ENCODE results near the gene FNDC10.
"Not testable (repeated sequence)": the region's sequence is repeated elsewhere in the genome, so short reads cannot be mapped to it uniquely, and the experiment has no call there.

The FNDC10 gene

DNA sequence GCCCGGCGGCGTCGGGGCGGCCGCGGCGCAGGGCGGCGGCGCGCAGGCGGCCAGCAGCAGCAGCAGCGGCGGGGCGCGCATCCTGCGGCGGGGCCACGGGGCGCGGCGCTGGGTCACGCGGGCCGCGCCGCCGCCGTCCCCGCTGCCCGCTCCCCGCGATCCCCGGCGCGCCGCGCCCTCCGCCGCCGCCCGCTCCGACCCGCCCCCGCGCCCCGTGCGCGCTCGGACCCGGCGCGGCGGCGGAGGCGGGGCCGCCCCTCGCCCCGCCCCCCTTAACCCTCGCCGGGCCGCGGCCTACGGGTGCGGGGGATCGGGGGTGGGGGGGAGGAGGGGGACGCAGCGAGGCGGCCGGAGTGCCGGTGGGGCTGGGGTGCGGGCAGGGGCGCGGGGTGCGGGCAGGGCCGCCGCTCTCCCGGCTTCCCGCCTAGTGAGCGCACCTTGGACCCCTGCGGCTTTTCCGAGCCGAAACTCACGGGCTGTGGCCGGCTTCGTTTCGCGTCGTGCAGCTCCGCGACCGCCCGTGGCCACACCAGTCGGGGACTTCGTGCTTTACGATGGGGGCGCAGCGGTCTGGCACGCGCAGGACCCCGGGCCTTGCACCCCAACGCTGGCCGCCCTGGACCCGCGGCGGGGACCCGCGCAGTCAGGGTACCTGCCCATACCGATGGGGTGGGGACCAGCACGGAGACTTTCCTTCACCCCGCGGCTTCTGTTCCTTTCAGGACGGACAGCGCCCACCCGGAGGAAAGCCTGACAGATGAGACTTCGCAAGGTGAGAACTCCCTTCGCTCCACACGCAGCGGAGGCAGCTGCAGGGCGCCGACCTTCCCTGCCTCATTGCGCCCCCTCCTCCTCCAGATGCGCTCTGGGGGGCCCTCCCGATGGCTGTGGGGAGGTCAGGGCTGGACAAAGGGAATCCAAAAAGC, at the start of gene FNDC10:
TSS of gene FNDC10 (minus strand) at position 201 of the 926 bp plus-strand sequence. CDS start at position 81, 120 bp downstream.
- DNase-seq (ENCODE audit: low read depth, low spot score), result no peak
- TF ChIP-seq ZNF274 (IDR thresholded peaks at IDR 0.05; ENCODE audit: low read depth, low read length) (no peak), YY1 (IDR thresholded peaks at IDR 0.05; ENCODE audit: insufficient read depth, insufficient read length) (no peak), SUZ12 (IDR thresholded peaks at IDR 0.05; ENCODE audit: extremely low read depth, insufficient read depth, insufficient read length) (no peak)
- H3K9me3 ChIP-seq (ENCODE audit: insufficient read depth, low read length), result no peaks in the 10 kb centered on the region
- H3K4me3 ChIP-seq (ENCODE audit: insufficient read length, low read depth), result peak within 1 kb of the TSS; percentile 45
- no peaks in the 10 kb centered on the region for H3K36me3 ChIP-seq (ENCODE audit: insufficient read depth, insufficient read length, low read length)
- H3K27me3 ChIP-seq (ENCODE audit: insufficient read depth, insufficient read length), result peaks cover 23% of the 10 kb centered on the region
- peaks cover 26% of the 10 kb centered on the region for H3K4me1 ChIP-seq (ENCODE audit: insufficient read depth, insufficient read length)
- H3K9ac ChIP-seq (ENCODE audit: insufficient read length, low read depth), result peak within 1 kb of the TSS; percentile 79

DNA sequence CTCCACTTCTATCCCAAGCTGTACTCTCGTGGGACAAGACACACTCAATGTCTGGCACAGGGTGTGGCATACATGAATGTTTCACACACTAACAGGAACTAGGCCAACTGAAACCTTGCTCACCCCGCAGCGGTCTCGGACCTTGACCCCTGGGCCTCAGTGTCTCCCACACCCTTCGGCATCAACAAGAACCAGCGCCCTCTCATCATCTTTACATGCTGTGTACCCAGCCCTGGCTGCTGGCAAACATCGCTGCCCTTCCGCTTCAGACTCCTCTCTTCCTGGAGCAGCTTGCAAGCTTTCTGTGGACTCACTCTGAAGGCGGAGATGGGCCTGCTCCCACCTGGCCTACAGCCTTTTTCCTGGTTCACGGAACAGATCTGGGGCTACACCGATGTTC, 48.3 kb upstream of the FNDC10 start:
- H3K9me3 ChIP-seq (ENCODE audit: insufficient read depth, low read length); DNase-seq (ENCODE audit: low read depth, low spot score); H3K27me3 ChIP-seq (ENCODE audit: insufficient read depth, insufficient read length); H3K4me3 ChIP-seq (ENCODE audit: insufficient read length, low read depth); H3K4me1 ChIP-seq (ENCODE audit: insufficient read depth, insufficient read length); H3K9ac ChIP-seq (ENCODE audit: insufficient read length, low read depth): not testable (repeated sequence)
- peaks cover 48% of the 10 kb centered on the region for H3K36me3 ChIP-seq (ENCODE audit: insufficient read depth, insufficient read length, low read length)

DNA sequence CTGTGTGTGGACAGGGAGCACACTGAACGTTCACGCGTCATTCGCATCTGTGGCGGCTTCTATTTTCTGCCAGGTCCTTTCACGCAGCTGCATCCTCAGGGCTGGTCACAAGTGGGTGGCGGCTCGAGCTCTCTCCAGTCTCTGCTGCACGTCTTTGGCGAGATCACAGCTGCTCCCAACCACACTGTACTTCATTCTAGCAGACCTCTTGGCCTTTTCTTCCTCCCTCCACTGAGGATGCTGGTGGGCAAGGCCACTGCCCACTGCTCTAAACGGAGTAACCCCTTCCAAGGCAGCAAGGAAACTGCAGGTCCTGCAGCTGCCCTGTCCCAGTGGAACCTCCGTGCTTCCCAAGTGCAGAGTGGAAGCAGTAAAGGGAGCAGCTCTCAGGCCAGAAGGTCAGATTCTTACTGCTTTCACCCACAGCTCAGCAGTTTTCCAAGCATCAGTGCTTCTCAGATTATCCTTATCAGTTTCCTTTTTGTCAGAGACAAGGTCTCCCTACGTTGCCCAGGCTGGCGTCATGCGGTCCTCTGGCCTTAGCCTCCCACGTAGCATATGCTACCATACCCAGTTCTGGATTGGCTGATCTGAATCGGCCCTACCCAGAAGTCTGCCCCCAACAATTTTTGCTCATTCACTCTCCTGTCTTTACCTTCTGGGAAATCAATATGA, 47.8 kb upstream of the FNDC10 start:
- peaks cover 47% of the 10 kb centered on the region for H3K36me3 ChIP-seq (ENCODE audit: insufficient read depth, insufficient read length, low read length)

DNA sequence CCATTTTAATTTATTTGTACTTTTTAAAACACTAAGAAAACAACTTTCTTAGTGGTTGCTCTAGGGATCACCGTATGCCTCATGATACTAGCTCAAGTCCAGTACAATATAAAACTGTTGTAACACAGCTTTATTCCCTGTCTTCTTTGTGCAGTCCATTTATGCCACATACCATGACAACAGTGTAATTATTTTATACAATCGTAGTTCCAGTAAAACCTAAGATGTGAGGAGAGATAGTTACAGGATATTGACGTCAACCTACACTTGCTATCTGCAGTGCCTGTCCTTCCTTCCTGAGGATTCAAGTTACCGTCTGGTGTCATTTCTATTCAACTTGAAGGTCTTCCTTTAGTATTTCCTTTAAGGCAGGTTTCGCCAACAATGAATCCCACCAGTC, 46.4 kb upstream of the FNDC10 start:
- DNase-seq (ENCODE audit: low read depth, low spot score), result not testable (repeated sequence)

More for the DNA sequence above, 47.8 kb upstream of the FNDC10 start:
- H3K4me1 ChIP-seq (ENCODE audit: insufficient read depth, insufficient read length); H3K4me3 ChIP-seq (ENCODE audit: insufficient read length, low read depth); DNase-seq (ENCODE audit: low read depth, low spot score); H3K27me3 ChIP-seq (ENCODE audit: insufficient read depth, insufficient read length); H3K9me3 ChIP-seq (ENCODE audit: insufficient read depth, low read length); H3K9ac ChIP-seq (ENCODE audit: insufficient read length, low read depth): not testable (repeated sequence)

DNA sequence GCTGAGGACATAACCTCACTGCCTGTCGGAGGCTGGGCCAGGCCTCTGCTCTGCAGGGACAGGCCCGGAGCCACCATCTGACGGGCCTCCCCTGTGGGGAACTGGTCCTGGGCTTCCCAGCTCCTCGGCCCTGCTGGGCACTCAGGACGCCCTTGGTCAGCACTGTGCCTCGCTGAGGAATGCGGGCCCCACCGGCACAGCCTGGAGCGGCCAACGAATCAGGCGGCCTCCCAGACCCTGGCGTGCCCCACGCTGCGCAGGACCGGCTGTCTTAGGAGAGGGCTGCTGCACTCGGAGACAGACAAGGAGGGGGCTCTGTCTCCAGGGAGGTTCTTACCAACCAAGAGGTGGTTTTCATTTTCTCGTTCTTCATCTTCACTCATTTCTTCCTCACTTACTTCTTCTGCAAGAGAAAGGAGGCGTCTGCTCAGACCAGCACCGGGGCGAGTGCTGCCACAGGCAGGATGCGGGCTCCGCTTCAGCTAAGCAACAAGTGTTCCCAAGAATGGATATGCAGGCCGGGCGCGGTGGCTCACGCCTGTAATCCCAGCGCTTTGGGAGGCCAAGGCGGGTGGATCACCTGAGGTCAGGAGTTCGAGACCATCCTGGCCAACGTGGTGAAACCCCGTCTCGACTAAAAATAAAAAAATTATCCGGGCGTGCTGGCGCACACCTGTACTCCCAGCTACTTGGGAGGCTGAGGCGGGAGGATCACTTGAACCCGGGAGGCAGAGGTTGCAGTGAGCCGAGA, 41.0 kb upstream of the FNDC10 start:
- H3K27me3 ChIP-seq (ENCODE audit: insufficient read depth, insufficient read length); H3K4me3 ChIP-seq (ENCODE audit: insufficient read length, low read depth): not testable (repeated sequence)

More for the DNA sequence above, 46.4 kb upstream of the FNDC10 start:
- not testable (repeated sequence) for H3K4me1 ChIP-seq (ENCODE audit: insufficient read depth, insufficient read length); H3K9me3 ChIP-seq (ENCODE audit: insufficient read depth, low read length); H3K4me3 ChIP-seq (ENCODE audit: insufficient read length, low read depth); H3K27me3 ChIP-seq (ENCODE audit: insufficient read depth, insufficient read length); H3K9ac ChIP-seq (ENCODE audit: insufficient read length, low read depth)
- H3K36me3 ChIP-seq (ENCODE audit: insufficient read depth, insufficient read length, low read length), result peaks cover 34% of the 10 kb centered on the region

DNA sequence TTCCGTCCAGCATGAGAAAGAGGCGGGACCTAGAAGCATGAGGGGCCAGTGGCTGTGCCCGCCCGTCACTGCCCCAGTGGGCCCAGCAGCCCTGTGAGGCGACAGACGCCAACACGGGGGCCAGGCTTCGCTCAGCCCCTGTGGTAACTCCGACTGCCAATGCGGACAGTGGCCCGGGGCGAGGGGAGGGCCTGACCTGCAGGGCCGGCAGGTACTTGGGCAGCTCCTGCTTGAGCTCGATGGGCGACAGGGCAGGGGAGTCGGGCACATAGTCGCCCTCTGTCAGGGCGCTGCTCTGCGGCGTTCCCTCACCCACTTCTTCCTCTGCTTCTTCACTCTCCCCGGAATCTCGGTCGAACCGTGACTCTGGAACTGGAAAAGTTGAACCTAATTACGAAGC, 40.1 kb upstream of the FNDC10 start:
- H3K27me3 ChIP-seq (ENCODE audit: insufficient read depth, insufficient read length); H3K4me3 ChIP-seq (ENCODE audit: insufficient read length, low read depth); DNase-seq (ENCODE audit: low read depth, low spot score); H3K9me3 ChIP-seq (ENCODE audit: insufficient read depth, low read length); H3K4me1 ChIP-seq (ENCODE audit: insufficient read depth, insufficient read length); H3K9ac ChIP-seq (ENCODE audit: insufficient read length, low read depth): not testable (repeated sequence)
- H3K36me3 ChIP-seq (ENCODE audit: insufficient read depth, insufficient read length, low read length), result peaks cover 13% of the 10 kb centered on the region

More for the DNA sequence above, 41.0 kb upstream of the FNDC10 start:
- H3K9ac ChIP-seq (ENCODE audit: insufficient read length, low read depth); H3K9me3 ChIP-seq (ENCODE audit: insufficient read depth, low read length); DNase-seq (ENCODE audit: low read depth, low spot score); H3K4me1 ChIP-seq (ENCODE audit: insufficient read depth, insufficient read length): not testable (repeated sequence)
- peaks cover 13% of the 10 kb centered on the region for H3K36me3 ChIP-seq (ENCODE audit: insufficient read depth, insufficient read length, low read length)

DNA sequence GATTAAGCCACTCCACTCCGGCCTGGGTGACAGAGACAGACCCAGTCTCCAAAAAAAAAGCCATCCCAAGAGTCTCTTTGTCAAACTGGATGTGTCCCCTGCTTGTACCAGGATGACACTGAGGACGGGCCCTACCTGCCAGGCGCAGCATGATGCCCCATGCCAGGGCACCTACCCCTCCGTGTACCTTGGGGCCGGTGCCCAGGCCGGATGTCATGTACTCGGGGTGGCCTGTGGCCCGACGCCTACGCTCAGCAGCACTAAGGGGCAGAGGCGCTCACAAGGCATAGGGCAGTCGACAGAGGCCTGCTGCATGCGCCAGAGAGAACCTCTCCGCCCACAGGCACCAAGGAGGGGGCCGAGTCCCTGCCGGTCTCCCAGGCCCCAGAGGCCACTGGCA, 39.4 kb upstream of the FNDC10 start:
- H3K4me3 ChIP-seq (ENCODE audit: insufficient read length, low read depth); H3K9me3 ChIP-seq (ENCODE audit: insufficient read depth, low read length); DNase-seq (ENCODE audit: low read depth, low spot score); H3K4me1 ChIP-seq (ENCODE audit: insufficient read depth, insufficient read length); H3K9ac ChIP-seq (ENCODE audit: insufficient read length, low read depth); H3K27me3 ChIP-seq (ENCODE audit: insufficient read depth, insufficient read length): not testable (repeated sequence)
- H3K36me3 ChIP-seq (ENCODE audit: insufficient read depth, insufficient read length, low read length), result peaks cover 13% of the 10 kb centered on the region

DNA sequence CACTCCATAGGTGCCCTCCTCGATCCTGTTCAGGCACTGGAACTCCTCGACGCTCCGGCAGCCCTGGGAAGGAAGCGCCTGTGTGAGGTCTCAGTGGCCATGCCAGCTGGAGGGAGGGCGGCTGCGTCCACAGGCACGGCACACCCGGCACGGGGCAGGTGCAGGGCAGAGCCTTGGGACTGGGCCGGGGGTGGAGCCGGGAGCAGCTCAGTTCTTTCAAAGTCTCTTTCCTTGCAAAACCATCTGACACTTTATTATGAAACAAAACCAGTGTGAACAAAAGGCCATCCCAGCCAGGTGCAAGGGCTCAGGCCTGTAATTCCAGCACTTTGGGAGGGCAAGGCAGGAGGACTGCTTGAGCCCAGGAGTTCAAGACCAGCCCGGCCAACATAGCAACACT, 38.6 kb upstream of the FNDC10 start:
- peaks cover 13% of the 10 kb centered on the region for H3K36me3 ChIP-seq (ENCODE audit: insufficient read depth, insufficient read length, low read length)
- not testable (repeated sequence) for H3K4me1 ChIP-seq (ENCODE audit: insufficient read depth, insufficient read length); H3K9ac ChIP-seq (ENCODE audit: insufficient read length, low read depth); DNase-seq (ENCODE audit: low read depth, low spot score); H3K27me3 ChIP-seq (ENCODE audit: insufficient read depth, insufficient read length); H3K9me3 ChIP-seq (ENCODE audit: insufficient read depth, low read length); H3K4me3 ChIP-seq (ENCODE audit: insufficient read length, low read depth)

DNA sequence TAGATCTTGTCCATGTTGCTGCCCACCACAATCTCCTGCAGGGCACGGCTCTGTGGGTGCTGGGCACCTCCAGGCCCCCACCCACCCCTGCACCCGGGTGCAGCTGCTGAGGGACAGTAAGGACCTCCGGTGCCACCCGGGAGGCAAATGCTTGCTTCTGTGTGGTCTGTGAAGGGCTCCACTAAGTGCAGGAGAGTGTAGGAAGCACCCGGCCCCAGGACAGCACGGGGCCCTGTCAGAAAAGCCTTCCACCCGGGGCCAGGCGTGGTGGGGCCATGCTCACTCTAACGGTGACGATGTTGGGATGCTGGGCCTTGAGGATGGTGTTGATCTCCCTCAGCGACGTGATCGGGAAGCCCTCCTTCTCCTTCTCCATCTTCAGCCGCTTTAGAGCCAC, 37.5 kb upstream of the FNDC10 start:
- not testable (repeated sequence) for H3K4me1 ChIP-seq (ENCODE audit: insufficient read depth, insufficient read length); H3K9ac ChIP-seq (ENCODE audit: insufficient read length, low read depth); H3K27me3 ChIP-seq (ENCODE audit: insufficient read depth, insufficient read length); DNase-seq (ENCODE audit: low read depth, low spot score); H3K4me3 ChIP-seq (ENCODE audit: insufficient read length, low read depth); H3K9me3 ChIP-seq (ENCODE audit: insufficient read depth, low read length)
- H3K36me3 ChIP-seq (ENCODE audit: insufficient read depth, insufficient read length, low read length), result peaks cover 13% of the 10 kb centered on the region

DNA sequence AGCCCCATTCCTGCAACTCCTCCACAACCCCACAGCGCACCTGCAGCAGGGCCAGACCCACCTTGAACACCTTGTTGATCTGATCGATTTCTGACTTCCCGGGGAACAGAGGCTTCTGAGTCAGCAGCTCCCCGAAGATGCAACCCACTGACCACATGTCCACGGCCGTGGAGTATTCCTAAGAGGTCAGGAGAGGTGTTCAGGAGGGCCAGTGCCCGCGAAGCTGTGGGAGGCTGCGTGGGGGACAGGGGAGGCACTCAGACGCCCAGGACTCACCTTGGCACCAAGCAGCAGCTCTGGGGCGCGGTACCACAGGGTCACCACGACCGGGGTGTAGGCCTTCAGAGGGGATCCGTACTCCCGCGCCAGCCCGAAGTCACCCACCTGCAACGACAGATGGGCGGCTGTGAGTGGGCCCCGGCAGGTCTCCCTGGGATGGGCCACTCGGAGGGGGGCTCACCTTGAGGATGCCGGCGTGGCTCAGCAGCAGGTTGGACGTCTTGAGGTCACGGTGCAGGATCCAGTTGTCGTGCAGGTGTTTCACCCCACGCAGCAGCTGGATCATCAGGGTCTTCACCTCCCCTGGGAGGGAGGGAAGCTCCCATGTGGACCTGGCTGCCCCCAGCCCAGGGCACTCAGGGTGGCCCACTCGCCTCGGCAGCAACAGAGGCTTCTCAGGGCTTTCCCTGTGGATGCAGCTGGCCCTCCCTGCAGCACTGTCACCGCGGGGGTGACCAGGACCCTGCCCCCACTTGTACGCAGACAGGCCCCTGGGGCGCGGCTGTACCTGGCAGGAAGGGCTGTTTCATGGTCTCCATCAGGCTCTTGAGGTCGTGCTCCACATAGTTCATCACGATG, 36.9 kb upstream of the FNDC10 start:
- not testable (repeated sequence) for H3K9me3 ChIP-seq (ENCODE audit: insufficient read depth, low read length); H3K4me1 ChIP-seq (ENCODE audit: insufficient read depth, insufficient read length); DNase-seq (ENCODE audit: low read depth, low spot score); H3K9ac ChIP-seq (ENCODE audit: insufficient read length, low read depth); H3K4me3 ChIP-seq (ENCODE audit: insufficient read length, low read depth); H3K27me3 ChIP-seq (ENCODE audit: insufficient read depth, insufficient read length)
- H3K36me3 ChIP-seq (ENCODE audit: insufficient read depth, insufficient read length, low read length), result peaks cover 13% of the 10 kb centered on the region
